ENCODE measurements around the gene NIT2. TPM values are rescaled to one million over a fixed set of nuclear protein-coding genes. Genes with fewer than 3 reads are reported as not detected.
"Not testable (repeated sequence)": the region's sequence is repeated elsewhere in the genome, so short reads cannot be mapped to it uniquely, and the experiment has no call there.

Gene NIT2
- total RNA-seq, 1 experiment from 2014 or later, result 42.6 TPM

DNA sequence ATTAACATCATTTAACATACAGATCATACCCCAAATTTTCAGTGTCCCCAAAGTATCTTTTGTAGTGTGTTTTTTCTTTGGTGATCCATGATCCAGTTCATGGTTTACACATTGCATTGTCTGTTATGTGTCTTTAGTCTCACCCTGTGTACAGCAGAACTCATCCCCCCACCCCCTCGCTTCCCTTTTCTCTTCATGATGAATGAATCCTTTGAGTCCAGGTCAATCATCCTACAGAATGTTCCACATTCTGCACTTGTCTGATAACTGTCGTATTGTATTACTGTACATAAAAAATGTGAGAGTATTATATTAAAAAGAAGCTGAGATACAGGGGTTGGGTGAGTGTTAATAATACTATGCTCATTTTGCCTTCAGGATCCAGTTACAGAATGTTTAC lies 14.6 kb upstream of the NIT2 start:
- ChIA-PET POLR2A (interaction anchor here (1.6 kb wide), 1 partner anchor 16 kb away, joined by 4 read pairs; no protein-coding TSS in a partner anchor), CTCF (interaction anchor here (0.7 kb wide), 1 partner anchor 441 kb away, joined by 3 read pairs; no protein-coding TSS in a partner anchor)
- Mint-ChIP-seq H3K27ac (ENCODE audit: low read depth, unreplicated experiment) (no peak overlapping the region), H3K27me3 (ENCODE audit: insufficient read depth, unreplicated experiment) (no peaks in the 10 kb centered on the region), H3K9me3 (ENCODE audit: unreplicated experiment) (no peaks in the 10 kb centered on the region), H3K4me3 (ENCODE audit: unreplicated experiment) (no peak overlapping the region), H3K4me1 (ENCODE audit: insufficient read depth, unreplicated experiment) (no peaks in the 10 kb centered on the region), H3K36me3 (ENCODE audit: insufficient read depth, unreplicated experiment) (peaks cover 31% of the 10 kb centered on the region)
- TF ChIP-seq, protein P1, sequence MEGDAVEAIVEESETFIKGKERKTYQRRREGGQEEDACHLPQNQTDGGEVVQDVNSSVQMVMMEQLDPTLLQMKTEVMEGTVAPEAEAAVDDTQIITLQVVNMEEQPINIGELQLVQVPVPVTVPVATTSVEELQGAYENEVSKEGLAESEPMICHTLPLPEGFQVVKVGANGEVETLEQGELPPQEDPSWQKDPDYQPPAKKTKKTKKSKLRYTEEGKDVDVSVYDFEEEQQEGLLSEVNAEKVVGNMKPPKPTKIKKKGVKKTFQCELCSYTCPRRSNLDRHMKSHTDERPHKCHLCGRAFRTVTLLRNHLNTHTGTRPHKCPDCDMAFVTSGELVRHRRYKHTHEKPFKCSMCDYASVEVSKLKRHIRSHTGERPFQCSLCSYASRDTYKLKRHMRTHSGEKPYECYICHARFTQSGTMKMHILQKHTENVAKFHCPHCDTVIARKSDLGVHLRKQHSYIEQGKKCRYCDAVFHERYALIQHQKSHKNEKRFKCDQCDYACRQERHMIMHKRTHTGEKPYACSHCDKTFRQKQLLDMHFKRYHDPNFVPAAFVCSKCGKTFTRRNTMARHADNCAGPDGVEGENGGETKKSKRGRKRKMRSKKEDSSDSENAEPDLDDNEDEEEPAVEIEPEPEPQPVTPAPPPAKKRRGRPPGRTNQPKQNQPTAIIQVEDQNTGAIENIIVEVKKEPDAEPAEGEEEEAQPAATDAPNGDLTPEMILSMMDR (IDR thresholded peaks at IDR 0.05; ENCODE audit: unreplicated experiment), result no peak
- BruUV-seq (replicated peaks), result no TSS peak
- intact Hi-C loops (cut with micrococcal nuclease), result loop anchor here (10.0 kb wide), 1 partner anchor 395 kb away; no protein-coding TSS in a partner anchor
- no peak for DNase-seq (ENCODE audit: unreplicated experiment)

DNA sequence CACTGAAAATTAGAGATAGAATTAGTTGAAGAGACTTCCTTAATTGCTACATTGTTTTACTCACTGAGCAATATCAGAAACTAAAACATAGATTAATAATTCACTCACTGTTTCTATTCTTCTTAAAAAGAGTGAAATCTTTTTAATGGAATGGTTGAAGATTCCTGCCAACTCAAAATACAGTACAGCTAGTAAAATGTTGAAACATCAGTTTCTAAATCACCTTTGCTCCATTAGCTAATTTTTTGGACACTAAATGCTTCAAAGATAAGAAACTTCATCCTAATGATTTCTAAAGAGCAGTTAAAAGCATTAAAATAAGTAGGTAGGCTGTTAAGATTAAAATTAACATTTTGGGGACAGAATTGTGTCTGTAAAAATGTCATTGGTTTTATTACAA lies 10.5 kb upstream of the NIT2 start:
- H3K4me3 Mint-ChIP-seq (ENCODE audit: unreplicated experiment), result no peak overlapping the region
- TF ChIP-seq, protein P1 (IDR thresholded peaks at IDR 0.05; ENCODE audit: unreplicated experiment), result no peak
- peaks cover 13% of the 10 kb centered on the region for H3K36me3 Mint-ChIP-seq (ENCODE audit: insufficient read depth, unreplicated experiment)
- ChIA-PET CTCF (no interaction called here), POLR2A (interaction anchor here (0.7 to 2.0 kb wide), 2 partner anchors 10 to 61 kb away, joined by 5 to 9 read pairs; partner anchors contain the start of gene NIT2)
- intact Hi-C loops (cut with micrococcal nuclease), result no loop called here
- no peak for DNase-seq (ENCODE audit: unreplicated experiment)
- H3K9me3 Mint-ChIP-seq (ENCODE audit: unreplicated experiment), result no peaks in the 10 kb centered on the region
- H3K27me3 Mint-ChIP-seq (ENCODE audit: insufficient read depth, unreplicated experiment), result no peaks in the 10 kb centered on the region
- BruUV-seq (replicated peaks), result TSS peak; percentile 29
- no peak overlapping the region for H3K27ac Mint-ChIP-seq (ENCODE audit: low read depth, unreplicated experiment)
- peaks cover 5% of the 10 kb centered on the region for H3K4me1 Mint-ChIP-seq (ENCODE audit: insufficient read depth, unreplicated experiment)

DNA sequence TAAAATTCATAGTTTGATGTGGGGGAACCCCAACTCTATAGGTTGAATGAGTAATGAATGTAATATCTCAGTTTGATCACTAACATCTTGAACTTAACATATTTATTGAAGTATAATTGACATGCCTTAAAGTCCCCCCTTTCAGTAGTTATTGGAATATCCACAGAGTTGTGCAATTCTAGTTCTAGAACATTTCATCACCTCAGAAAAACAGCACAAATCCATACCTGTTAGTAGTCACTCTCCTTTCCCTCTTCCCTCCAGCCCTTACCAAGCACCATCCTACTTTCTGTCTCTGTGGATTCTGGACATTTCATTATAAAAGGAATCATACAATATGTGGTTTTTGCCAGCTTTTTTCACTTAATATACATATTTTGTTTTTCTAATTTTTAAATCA lies 8.7 kb upstream of the NIT2 start:
- no TSS peak for BruUV-seq (replicated peaks)
- intact Hi-C loops (cut with micrococcal nuclease), result no loop called here
- POLR2A ChIA-PET, result no interaction called here
- no peak for DNase-seq (ENCODE audit: unreplicated experiment)
- H3K27me3 Mint-ChIP-seq (ENCODE audit: insufficient read depth, unreplicated experiment), result no peaks in the 10 kb centered on the region
- CTCF ChIA-PET, result no interaction called here
- H3K9me3 Mint-ChIP-seq (ENCODE audit: unreplicated experiment), result no peaks in the 10 kb centered on the region
- no peaks in the 10 kb centered on the region for H3K36me3 Mint-ChIP-seq (ENCODE audit: insufficient read depth, unreplicated experiment)
- no peak overlapping the region for H3K27ac Mint-ChIP-seq (ENCODE audit: low read depth, unreplicated experiment)
- H3K4me3 Mint-ChIP-seq (ENCODE audit: unreplicated experiment), result no peak overlapping the region
- TF ChIP-seq, protein P1 (IDR thresholded peaks at IDR 0.05; ENCODE audit: unreplicated experiment), result no peak
- H3K4me1 Mint-ChIP-seq (ENCODE audit: insufficient read depth, unreplicated experiment), result peaks cover 5% of the 10 kb centered on the region

DNA sequence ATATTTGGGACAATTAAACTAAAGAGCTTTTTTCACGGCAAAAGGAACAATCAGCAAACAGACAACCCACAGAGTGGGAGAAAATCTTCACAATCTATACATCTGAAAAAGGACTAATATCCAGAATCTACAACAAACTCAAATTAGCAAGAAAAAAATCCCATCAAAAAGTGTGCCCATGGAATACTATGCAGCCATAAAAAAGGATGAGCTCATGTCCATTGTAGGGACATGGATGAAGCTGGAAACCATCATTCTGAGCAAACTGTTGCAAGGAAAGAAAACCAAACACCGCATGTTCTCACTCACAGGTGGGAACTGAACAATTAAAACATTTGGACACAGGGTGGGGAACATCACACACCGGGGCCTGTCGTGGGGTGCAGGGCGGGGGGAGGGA lies 7.2 kb upstream of the NIT2 start:
- H3K27me3 Mint-ChIP-seq (ENCODE audit: insufficient read depth, unreplicated experiment); intact Hi-C loops (cut with micrococcal nuclease); BruUV-seq (replicated peaks); H3K4me1 Mint-ChIP-seq (ENCODE audit: insufficient read depth, unreplicated experiment); H3K4me3 Mint-ChIP-seq (ENCODE audit: unreplicated experiment); H3K27ac Mint-ChIP-seq (ENCODE audit: low read depth, unreplicated experiment); DNase-seq (ENCODE audit: unreplicated experiment); H3K36me3 Mint-ChIP-seq (ENCODE audit: insufficient read depth, unreplicated experiment); H3K9me3 Mint-ChIP-seq (ENCODE audit: unreplicated experiment): not testable (repeated sequence)
- ChIA-PET POLR2A (interaction anchor here (0.6 kb wide), 1 partner anchor 19 kb away, joined by 4 read pairs; no protein-coding TSS in a partner anchor), CTCF (interaction anchor here (0.7 kb wide), 1 partner anchor 13 kb away, joined by 3 read pairs; no protein-coding TSS in a partner anchor)

Data from MCF 10A (cell line).